Measurements from ENCODE around the gene STX2. TPM values are rescaled to one million over a fixed set of nuclear protein-coding genes. Genes with fewer than 3 reads are reported as not detected.

The STX2 gene
- polyA plus RNA-seq, 2 of the 4 experiments (the other 2 are of a cell fraction), result 26.8 to 51.3 TPM

GRCh38 chr12:130787445-130788410 is 51.3 kb downstream of the STX2 start:
- ChIA-PET CTCF (interaction anchor here (0.9 to 1.1 kb wide), 2 partner anchors 12 to 58 kb away, joined by 3 read pairs; no protein-coding TSS in a partner anchor), POLR2A (no interaction called here)
- WGBS (ENCODE audit: missing lambda C conversion rate), result 96% methylated on average over 35 of the region's 35 CpGs
- DNase-seq (ENCODE audit: low read depth in 1 of 2, low spot score in 1 of 2) (no peak), ATAC-seq (peak in 1 of 2 experiments; percentile 23; a peak in 1 of 6 replicates), FAIRE-seq (no peak)
- Histone ChIP-seq H3K4me2 (no peak overlapping the region), H3K27ac (no peak overlapping the region), H3K4me3 (no peak overlapping the region), H3K9me3 (peaks cover 7% of the 10 kb centered on the region; the same call in 2 of the 3 replicates), H3K4me1 (no peaks in the 10 kb centered on the region)
- no peak for TF ChIP-seq RCOR1 (IDR thresholded peaks at IDR 0.05; ENCODE audit: low read depth, low read length)
- no peak for TF ChIP-seq EHF (CRISPR knock-in tag; IDR thresholded peaks at IDR 0.05)
- no peak for TF ChIP-seq CHD2 (IDR thresholded peaks at IDR 0.05; ENCODE audit: low read length, partially characterized antibody)
- TF ChIP-seq KDM5A (IDR thresholded peaks at IDR 0.05), result no peak
- no peak for TF ChIP-seq MAFK (IDR thresholded peaks at IDR 0.05; ENCODE audit: partially characterized antibody)
- no peak for TF ChIP-seq POLR2A (IDR thresholded peaks at IDR 0.05; ENCODE audit: low read length)
- TF ChIP-seq RFX5 (IDR thresholded peaks at IDR 0.05), result no peak
- TF ChIP-seq HDAC2 (IDR thresholded peaks at IDR 0.05), result no peak
- TF ChIP-seq FOXS1 (CRISPR knock-in tag; IDR thresholded peaks at IDR 0.05), result no peak
- TF ChIP-seq EP300 (IDR thresholded peaks at IDR 0.05), result no peak
- no peak for TF ChIP-seq HOXB13 (CRISPR knock-in tag; IDR thresholded peaks at IDR 0.05; ENCODE audit: low read depth)

GRCh38 chr12:130787041-130787440 is 52.0 kb downstream of the STX2 start:
- TF ChIP-seq JUNB (IDR thresholded peaks at IDR 0.05), result no peak
- no peak for TF ChIP-seq SMC3 (IDR thresholded peaks at IDR 0.05)
- TF ChIP-seq HOXA7 (CRISPR knock-in tag; IDR thresholded peaks at IDR 0.05), result no peak
- TF ChIP-seq KDM5A (IDR thresholded peaks at IDR 0.05), result no peak
- no peak for TF ChIP-seq HOXB5 (CRISPR knock-in tag; IDR thresholded peaks at IDR 0.05)
- DNase-seq (ENCODE audit: low read depth in 1 of 2, low spot score in 1 of 2) (no peak), ATAC-seq (no peak; a peak in 1 of 6 replicates), FAIRE-seq (no peak)
- no peak overlapping the region for H3K4me2 ChIP-seq
- no peak overlapping the region for H3K4me3 ChIP-seq
- peaks cover 7% of the 10 kb centered on the region; the same call in 2 of the 3 replicates for H3K9me3 ChIP-seq
- POLR2A ChIA-PET, result no interaction called here
- CTCF ChIA-PET, result interaction anchor here (0.9 to 1.3 kb wide), 3 partner anchors 11 to 66 kb away, joined by 3 read pairs; no protein-coding TSS in a partner anchor
- no peak overlapping the region for H3K27ac ChIP-seq
- 84% methylated on average over 10 of the region's 10 CpGs for WGBS (ENCODE audit: missing lambda C conversion rate)
- no peaks in the 10 kb centered on the region for H3K4me1 ChIP-seq

GRCh38 chr12:130783110-130783715 is 55.8 kb downstream of the STX2 start:
- ChIA-PET POLR2A (no interaction called here), CTCF (no interaction called here)
- ATAC-seq, result no peak
- H3K4me2 ChIP-seq, result no peak overlapping the region
- H3K4me1 ChIP-seq, result no peaks in the 10 kb centered on the region
- no peak for DNase-seq (ENCODE audit: low read depth in 1 of 2, low spot score in 1 of 2)
- H3K4me3 ChIP-seq, result no peak overlapping the region
- H3K27ac ChIP-seq, result no peak overlapping the region
- FAIRE-seq, result no peak
- 86% methylated on average over 18 of the region's 18 CpGs for WGBS (ENCODE audit: missing lambda C conversion rate)
- H3K9me3 ChIP-seq, result peaks cover 7% of the 10 kb centered on the region; the same call in 2 of the 3 replicates
- TF ChIP-seq NFE2L2 (conservative IDR thresholded peaks at IDR 0.05; ENCODE audit: low read length) (no peak), NPAS2 (CRISPR knock-in tag; IDR thresholded peaks at IDR 0.05; ENCODE audit: borderline replicate concordance) (no peak), HMGXB4 (CRISPR knock-in tag; IDR thresholded peaks at IDR 0.05; ENCODE audit: borderline replicate concordance) (no peak), NR3C1 (IDR thresholded peaks at IDR 0.05) (no peak), ZSCAN20 (CRISPR knock-in tag; IDR thresholded peaks at IDR 0.05) (no peak), HOXB13 (CRISPR knock-in tag; IDR thresholded peaks at IDR 0.05; ENCODE audit: low read depth) (no peak), MAX (IDR thresholded peaks at IDR 0.05) (no peak), EP300 (IDR thresholded peaks at IDR 0.05) (no peak), ESRRA (IDR thresholded peaks at IDR 0.05; ENCODE audit: borderline replicate concordance, low read length) (no peak), ATOH8 (CRISPR knock-in tag; IDR thresholded peaks at IDR 0.05; ENCODE audit: low read depth) (no peak), CEBPB (IDR thresholded peaks at IDR 0.05) (no peak), HOXB5 (CRISPR knock-in tag; IDR thresholded peaks at IDR 0.05) (no peak), RAD21 (conservative IDR thresholded peaks at IDR 0.05 in 1 of 2, IDR thresholded peaks at IDR 0.05 in 1 of 2) (no peak), FOSB (CRISPR knock-in tag; IDR thresholded peaks at IDR 0.05) (no peak), REST (IDR thresholded peaks at IDR 0.05) (no peak), POLR2A (IDR thresholded peaks at IDR 0.05; ENCODE audit: low read length) (no peak)

All from A549 (cell line).